ENCODE results near the gene TUBGCP3. TPM values are rescaled to one million over a fixed set of nuclear protein-coding genes. Genes with fewer than 3 reads are reported as not detected.

The TUBGCP3 gene
- total RNA-seq, 1 experiment from 2014 or later: 12.2 TPM

- DNase-seq (ENCODE audit: low read depth): no peak
Observed at GRCh38 chr13:112483299-112483698, 104.7 kb downstream of the TUBGCP3 start.

- no peak for DNase-seq (ENCODE audit: low read depth)
Observed at GRCh38 chr13:112481458-112481857, 106.5 kb downstream of the TUBGCP3 start.

GRCh38 chr13:112479389-112479788, 108.6 kb downstream of the TUBGCP3 start:
- DNase-seq (ENCODE audit: low read depth): no peak

GRCh38 chr13:112477070-112477619, 110.8 kb downstream of the TUBGCP3 start:
- no peak for DNase-seq (ENCODE audit: low read depth)

- DNase-seq (ENCODE audit: low read depth): no peak
Observed at GRCh38 chr13:112475889-112476288, 112.1 kb downstream of the TUBGCP3 start.

- no peak for DNase-seq (ENCODE audit: low read depth)
Observed at GRCh38 chr13:112474869-112475268, 113.1 kb downstream of the TUBGCP3 start.

GRCh38 chr13:112473818-112474217, 114.1 kb downstream of the TUBGCP3 start:
- no peak for DNase-seq (ENCODE audit: low read depth)

GRCh38 chr13:112469071-112469745, 118.7 kb downstream of the TUBGCP3 start:
- no peak for DNase-seq (ENCODE audit: low read depth)

GRCh38 chr13:112468069-112468468, 119.9 kb downstream of the TUBGCP3 start:
- no peak for DNase-seq (ENCODE audit: low read depth)

GRCh38 chr13:112467236-112467635, 120.7 kb downstream of the TUBGCP3 start:
- no peak for DNase-seq (ENCODE audit: low read depth)

- DNase-seq (ENCODE audit: low read depth): no peak
Observed at GRCh38 chr13:112466132-112467058, 121.6 kb downstream of the TUBGCP3 start.

GRCh38 chr13:112465251-112466131, 122.5 kb downstream of the TUBGCP3 start:
- DNase-seq (ENCODE audit: low read depth): no peak

GRCh38 chr13:112464720-112465119, 123.2 kb downstream of the TUBGCP3 start:
- DNase-seq (ENCODE audit: low read depth): no peak

- no peak for DNase-seq (ENCODE audit: low read depth)
Observed at GRCh38 chr13:112462408-112462807, 125.5 kb downstream of the TUBGCP3 start.

GRCh38 chr13:112457485-112457884, 130.5 kb downstream of the TUBGCP3 start:
- DNase-seq (ENCODE audit: low read depth): no peak

GRCh38 chr13:112457081-112457480, 130.9 kb downstream of the TUBGCP3 start:
- no peak for DNase-seq (ENCODE audit: low read depth)

GRCh38 chr13:112456138-112457056, 131.6 kb downstream of the TUBGCP3 start:
- DNase-seq (ENCODE audit: low read depth): no peak

- DNase-seq (ENCODE audit: low read depth): no peak
Observed at GRCh38 chr13:112455476-112456059, 132.4 kb downstream of the TUBGCP3 start.

GRCh38 chr13:112454648-112455334, 133.2 kb downstream of the TUBGCP3 start:
- no peak for DNase-seq (ENCODE audit: low read depth)

Data from Daoy (cell line).